Activated naive CD4-positive, alpha-beta T cell treated with anti-CD3 and anti-CD28 coated beads, Interleukin-2, amount 50 U/mL, for 16 hours (primary cell): ENCODE data around the gene SLAMF7.
"Not testable (repeated sequence)": the region's sequence is repeated elsewhere in the genome, so short reads cannot be mapped to it uniquely, and the experiment has no call there.

Experiments
- DNase-seq: peaks from one replicate; pipeline ENCODE4 v3.0.0-alpha.2; 2020

SLAMF7 gene

DNA sequence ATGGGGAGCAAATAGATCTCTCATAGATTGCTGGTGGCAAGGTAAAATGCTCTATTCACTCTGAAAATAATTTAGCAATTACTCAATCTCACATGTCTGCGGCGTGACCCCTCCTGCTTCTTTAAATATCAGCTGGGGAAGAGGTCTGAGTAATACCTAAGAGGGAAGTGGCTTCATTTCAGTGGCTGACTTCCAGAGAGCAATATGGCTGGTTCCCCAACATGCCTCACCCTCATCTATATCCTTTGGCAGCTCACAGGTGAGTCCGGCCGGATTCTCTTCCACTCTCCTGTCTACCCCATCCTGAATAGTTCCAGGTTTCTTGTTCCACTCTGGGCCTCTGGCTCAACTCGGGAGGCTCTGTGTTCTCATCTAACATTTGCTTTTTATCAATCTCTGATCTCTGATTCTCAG lies at the start of gene SLAMF7:
Gene SLAMF7 (plus strand): TSS at position 150 of the 414 bp plus-strand sequence. CDS start 55 bp downstream, at position 205.
- DNase-seq: peak; percentile 32

- not testable (repeated sequence) for DNase-seq
Measured at GRCh38 chr1:160692390-160692789, 46.7 kb upstream of the SLAMF7 start.

GRCh38 chr1:160702100-160702499 lies 36.9 kb upstream of the SLAMF7 start:
- no peak for DNase-seq

DNA sequence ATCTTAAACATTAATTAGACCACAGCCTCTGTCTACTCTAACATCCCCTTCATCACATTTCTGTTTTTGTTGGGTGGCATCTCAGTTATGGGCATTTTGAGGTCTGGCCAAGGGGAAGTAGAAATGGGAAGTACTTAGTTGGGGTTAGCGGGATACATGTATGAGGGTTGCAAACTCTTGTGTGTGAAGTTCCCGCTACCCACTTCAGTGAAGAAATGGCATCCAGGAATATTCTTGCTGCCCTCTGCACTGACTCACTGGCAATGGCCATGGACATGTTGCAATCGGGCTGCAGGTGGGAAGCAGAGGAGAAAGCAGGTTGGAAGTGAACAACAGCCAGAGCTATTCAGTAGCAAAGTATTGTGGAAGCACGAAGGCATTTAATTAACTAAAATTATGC lies 34.8 kb upstream of the SLAMF7 start:
- no peak for DNase-seq

GRCh38 chr1:160705212-160705621 lies 33.8 kb upstream of the SLAMF7 start:
- not testable (repeated sequence) for DNase-seq

- DNase-seq: no peak
Measured at GRCh38 chr1:160705742-160706141, 33.3 kb upstream of the SLAMF7 start.

DNA sequence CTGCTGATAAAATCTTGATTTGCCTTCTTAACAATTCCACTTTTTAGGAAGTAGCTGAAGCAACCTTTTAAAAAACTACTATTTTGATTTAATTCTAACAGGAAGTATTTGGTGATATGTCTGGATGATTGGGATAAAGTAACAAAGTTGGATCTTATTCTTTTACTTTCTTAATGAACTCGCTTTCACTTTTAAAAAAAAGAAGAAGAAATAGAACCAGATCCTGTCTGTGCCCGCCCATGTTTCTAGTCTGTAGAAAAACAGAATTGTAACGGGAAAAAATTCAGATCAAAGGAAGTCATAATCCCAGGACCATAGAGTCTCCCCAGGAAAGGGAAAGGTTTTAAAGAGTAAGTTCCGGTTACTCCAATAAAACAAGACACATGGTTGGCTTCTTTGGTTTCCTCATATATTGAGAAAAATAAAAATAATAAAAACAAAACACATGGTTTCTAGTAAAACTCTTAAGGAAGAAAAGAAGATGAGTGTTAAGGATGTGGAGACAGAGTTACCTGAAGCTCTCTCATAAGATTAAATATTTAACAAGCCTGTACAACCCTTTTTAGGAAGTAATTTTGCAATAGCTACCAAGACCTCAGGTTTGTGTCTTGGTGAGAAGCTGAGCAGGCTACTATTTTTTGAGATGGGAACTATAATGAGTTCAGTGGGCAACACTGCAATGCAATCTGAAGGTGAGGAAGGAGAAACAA lies 32.4 kb upstream of the SLAMF7 start:
- DNase-seq: no peak

- DNase-seq: no peak
Measured at GRCh38 chr1:160707236-160708064, 31.6 kb upstream of the SLAMF7 start.

- DNase-seq: no peak
Measured at GRCh38 chr1:160708118-160708517, 30.9 kb upstream of the SLAMF7 start.

DNA sequence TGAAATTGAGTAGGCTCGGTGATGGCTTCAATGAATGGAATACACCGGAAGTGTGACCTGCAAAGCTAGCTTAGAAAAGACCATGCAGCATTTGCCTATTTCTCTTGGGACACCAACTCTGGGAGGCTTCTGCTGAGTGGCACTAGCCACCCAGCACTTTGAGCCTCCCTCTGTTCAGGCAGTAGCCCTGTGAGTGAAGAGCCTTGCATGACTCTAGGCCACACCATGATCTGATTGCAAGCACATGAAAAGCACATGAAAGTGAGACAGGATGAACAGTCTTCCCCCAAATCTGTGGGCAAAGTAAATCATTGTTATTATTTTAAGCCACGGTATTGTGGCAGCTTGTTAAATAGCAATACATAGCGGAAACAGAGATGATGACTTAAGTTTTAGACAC lies 30.2 kb upstream of the SLAMF7 start:
- DNase-seq: no peak

GRCh38 chr1:160709715-160710114 lies 29.3 kb upstream of the SLAMF7 start:
- DNase-seq: no peak

DNA sequence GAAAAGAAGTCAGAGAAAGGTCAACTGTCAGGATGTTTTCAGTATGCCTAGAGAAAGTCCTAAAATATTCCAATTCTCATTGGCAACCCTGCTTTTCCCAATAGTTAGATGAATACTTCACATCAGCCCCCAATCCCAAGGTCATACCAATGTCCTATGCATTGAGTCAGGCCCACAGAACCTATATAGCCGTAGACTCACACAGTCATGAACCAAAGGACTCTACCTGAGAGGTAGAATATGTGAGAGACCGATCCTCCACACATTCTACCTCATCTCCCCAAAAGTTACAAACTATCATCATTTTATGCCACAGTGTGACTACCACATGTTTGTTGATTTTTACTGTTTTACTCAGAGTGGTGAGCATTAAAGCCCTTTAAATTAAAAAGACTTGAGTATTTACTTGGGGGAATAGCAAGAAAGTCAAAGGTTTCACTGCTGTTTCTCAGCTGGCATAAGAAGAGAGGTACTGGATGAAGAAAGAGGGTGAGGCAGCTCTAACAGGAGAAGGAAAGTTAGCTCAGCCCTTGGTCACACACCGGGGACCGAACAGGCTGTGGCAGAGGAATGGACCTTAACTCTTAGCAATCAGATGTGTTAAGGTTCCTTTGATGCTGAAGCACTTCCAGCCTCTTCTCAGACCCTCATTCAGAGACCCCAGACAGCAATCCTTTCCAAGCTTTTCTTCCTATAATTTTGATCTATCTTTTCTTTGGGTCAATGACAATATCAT lies 28.4 kb upstream of the SLAMF7 start:
- DNase-seq: no peak

DNA sequence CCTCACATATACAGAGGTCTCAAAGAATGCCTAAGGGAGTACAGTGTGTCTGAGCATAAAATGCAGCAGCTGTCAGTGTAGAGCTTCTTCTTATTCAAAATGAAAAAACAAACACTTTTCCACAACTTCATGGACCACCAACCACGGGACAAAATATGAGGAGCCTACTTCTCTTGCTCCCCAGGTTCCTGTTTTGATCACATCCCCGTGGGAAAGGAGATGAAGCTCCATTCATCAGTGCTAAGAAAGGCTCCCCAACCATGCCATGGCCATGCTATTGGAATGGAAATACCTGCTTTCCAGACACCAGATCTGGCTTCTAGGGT lies 27.8 kb upstream of the SLAMF7 start:
- no peak for DNase-seq

GRCh38 chr1:160711602-160712311 lies 27.3 kb upstream of the SLAMF7 start, which contains the start of gene CD48:
CD48 (minus strand) TSS chr1:160711822; CDS start chr1:160711763, 59 bp downstream.
- peak; percentile 64 for DNase-seq

GRCh38 chr1:160712525-160713080 lies 26.4 kb upstream of the SLAMF7 start:
- DNase-seq: peak; percentile 33

GRCh38 chr1:160713161-160713560 lies 25.9 kb upstream of the SLAMF7 start:
- no peak for DNase-seq

- DNase-seq: not testable (repeated sequence)
Measured at GRCh38 chr1:160714034-160714648, 24.9 kb upstream of the SLAMF7 start.

GRCh38 chr1:160716013-160716412 lies 23.0 kb upstream of the SLAMF7 start:
- DNase-seq: no peak

- no peak for DNase-seq
Measured at GRCh38 chr1:160717306-160717705, 21.7 kb upstream of the SLAMF7 start.

GRCh38 chr1:160718210-160718609 lies 20.8 kb upstream of the SLAMF7 start:
- DNase-seq: no peak

GRCh38 chr1:160720356-160721085 lies 18.5 kb upstream of the SLAMF7 start:
- DNase-seq: no peak
